ENCODE results near the gene CD36.

Gene CD36

DNA sequence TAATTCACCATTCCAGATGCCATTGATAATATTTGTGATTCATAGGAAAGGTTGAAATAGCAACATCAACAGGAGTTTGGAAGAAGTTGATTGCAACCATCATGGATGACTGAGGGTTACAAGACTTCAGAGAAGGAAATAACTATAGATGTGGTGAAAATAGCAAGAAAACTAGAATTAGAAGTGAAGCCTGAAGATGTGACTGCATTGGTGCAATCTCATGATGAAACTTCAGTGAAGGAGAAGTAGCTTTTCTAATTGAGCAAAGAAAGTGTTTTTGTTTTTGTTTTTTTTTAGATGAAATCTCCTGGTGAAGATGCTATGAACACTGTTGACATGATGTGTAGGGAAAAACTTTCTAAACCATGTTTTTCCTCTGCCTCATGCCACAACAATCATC lies 18.7 kb upstream of the CD36 start:
- TF ChIP-seq PAX5 (IDR thresholded peaks at IDR 0.05; ENCODE audit: insufficient read depth, low read length, severe bottlenecking): no peak
- DNase-seq (ENCODE audit: insufficient read length, low spot score) (no peak), FAIRE-seq (no peak)

GRCh38 chr7:80622541-80622940 lies 15.9 kb upstream of the CD36 start:
- DNase-seq (ENCODE audit: insufficient read length, low spot score) (no peak), FAIRE-seq (no peak)
- TF ChIP-seq PAX5 (IDR thresholded peaks at IDR 0.05; ENCODE audit: insufficient read depth, low read length, severe bottlenecking): no peak
- no peak for TF ChIP-seq POLR2AphosphoS5 (IDR thresholded peaks at IDR 0.05; ENCODE audit: low read depth, low read length)
- no peak for TF ChIP-seq POLR2A (IDR thresholded peaks at IDR 0.05; ENCODE audit: low read depth, low read length)
- TF ChIP-seq TAF1 (IDR thresholded peaks at IDR 0.05; ENCODE audit: low read depth, low read length): no peak
- TF ChIP-seq SPI1 (IDR thresholded peaks at IDR 0.05; ENCODE audit: low read depth, low read length): no peak
- no peak for TF ChIP-seq POU2F2 (IDR thresholded peaks at IDR 0.05; ENCODE audit: low read depth, low read length)

GRCh38 chr7:80623503-80624252 lies 14.8 kb upstream of the CD36 start:
- FAIRE-seq (no peak), DNase-seq (ENCODE audit: insufficient read length, low spot score) (no peak)
- no peak for TF ChIP-seq POLR2AphosphoS5 (IDR thresholded peaks at IDR 0.05; ENCODE audit: low read depth, low read length)
- no peak for TF ChIP-seq POLR2A (IDR thresholded peaks at IDR 0.05; ENCODE audit: low read depth, low read length)
- TF ChIP-seq TAF1 (IDR thresholded peaks at IDR 0.05; ENCODE audit: low read depth, low read length): no peak
- no peak for TF ChIP-seq POU2F2 (IDR thresholded peaks at IDR 0.05; ENCODE audit: low read depth, low read length)
- TF ChIP-seq PAX5 (IDR thresholded peaks at IDR 0.05; ENCODE audit: insufficient read depth, low read length, severe bottlenecking): no peak
- no peak for TF ChIP-seq SPI1 (IDR thresholded peaks at IDR 0.05; ENCODE audit: low read depth, low read length)

DNA sequence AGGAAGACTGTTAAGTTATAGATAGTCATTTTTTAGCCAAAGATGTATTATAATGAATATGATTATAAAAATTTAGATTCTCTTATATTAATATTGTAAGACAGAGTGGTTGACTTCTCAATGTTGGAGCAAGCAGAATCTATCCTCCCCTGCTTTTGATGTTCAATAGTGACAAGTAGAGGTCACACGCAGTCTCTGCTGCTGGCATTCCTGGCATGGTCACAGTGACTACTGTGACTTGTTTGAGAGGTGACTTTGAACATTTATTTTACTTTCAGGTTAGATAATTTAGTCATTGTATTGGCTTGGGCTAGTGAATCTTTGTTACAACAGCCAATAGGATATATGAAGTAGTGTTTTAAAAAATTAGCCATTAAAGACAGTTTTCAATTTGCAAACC lies 13.7 kb upstream of the CD36 start:
- TF ChIP-seq PAX5 (IDR thresholded peaks at IDR 0.05; ENCODE audit: insufficient read depth, low read length, severe bottlenecking): no peak
- DNase-seq (ENCODE audit: insufficient read length, low spot score) (no peak), FAIRE-seq (no peak)

- no peak for FAIRE-seq
- no peak for DNase-seq (ENCODE audit: insufficient read length, low spot score)
- TF ChIP-seq POLR2A (IDR thresholded peaks at IDR 0.05; ENCODE audit: low read depth, low read length) (no peak), SPI1 (IDR thresholded peaks at IDR 0.05; ENCODE audit: low read depth, low read length) (no peak), TAF1 (IDR thresholded peaks at IDR 0.05; ENCODE audit: low read depth, low read length) (no peak), POU2F2 (IDR thresholded peaks at IDR 0.05; ENCODE audit: low read depth, low read length) (no peak), PAX5 (IDR thresholded peaks at IDR 0.05; ENCODE audit: insufficient read depth, low read length, severe bottlenecking) (no peak), POLR2AphosphoS5 (IDR thresholded peaks at IDR 0.05; ENCODE audit: low read depth, low read length) (no peak)
These were observed 9.4 kb upstream of the CD36 start for GRCh38 chr7:80629023-80629422.

GRCh38 chr7:80630608-80631405 lies 7.6 kb upstream of the CD36 start:
- FAIRE-seq (no peak), DNase-seq (ENCODE audit: insufficient read length, low spot score) (no peak)
- no peak for TF ChIP-seq POU2F2 (IDR thresholded peaks at IDR 0.05; ENCODE audit: low read depth, low read length)
- TF ChIP-seq TAF1 (IDR thresholded peaks at IDR 0.05; ENCODE audit: low read depth, low read length): no peak
- no peak for TF ChIP-seq POLR2A (IDR thresholded peaks at IDR 0.05; ENCODE audit: low read depth, low read length)
- no peak for TF ChIP-seq PAX5 (IDR thresholded peaks at IDR 0.05; ENCODE audit: insufficient read depth, low read length, severe bottlenecking)

DNA sequence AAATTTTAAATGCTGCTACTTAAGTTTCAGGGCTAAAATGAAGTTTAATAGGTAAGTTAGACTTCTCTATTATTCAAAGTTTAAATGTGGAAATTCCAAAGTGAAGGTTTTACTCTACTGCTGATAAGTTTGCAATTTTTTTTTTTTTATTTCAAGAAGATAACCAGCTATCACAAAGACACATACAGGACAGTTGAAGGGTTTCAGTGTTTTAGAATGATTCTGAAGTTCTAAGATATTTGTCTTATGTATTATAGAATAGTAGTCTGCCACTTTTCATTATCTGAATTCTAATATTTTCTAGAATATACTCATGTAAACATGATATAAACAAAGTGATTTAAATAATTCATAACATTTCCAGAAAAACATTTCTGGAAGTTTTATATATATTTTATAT lies 7.0 kb upstream of the CD36 start:
- TF ChIP-seq POU2F2 (IDR thresholded peaks at IDR 0.05; ENCODE audit: low read depth, low read length) (no peak), POLR2AphosphoS5 (IDR thresholded peaks at IDR 0.05; ENCODE audit: low read depth, low read length) (no peak), POLR2A (IDR thresholded peaks at IDR 0.05; ENCODE audit: low read depth, low read length) (no peak), PAX5 (IDR thresholded peaks at IDR 0.05; ENCODE audit: insufficient read depth, low read length, severe bottlenecking) (no peak), SPI1 (IDR thresholded peaks at IDR 0.05; ENCODE audit: low read depth, low read length) (no peak), TAF1 (IDR thresholded peaks at IDR 0.05; ENCODE audit: low read depth, low read length) (no peak)
- no peak for FAIRE-seq

GRCh38 chr7:80632139-80632538 lies 6.3 kb upstream of the CD36 start:
- TF ChIP-seq POU2F2 (IDR thresholded peaks at IDR 0.05; ENCODE audit: low read depth, low read length) (no peak), POLR2AphosphoS5 (IDR thresholded peaks at IDR 0.05; ENCODE audit: low read depth, low read length) (no peak), TAF1 (IDR thresholded peaks at IDR 0.05; ENCODE audit: low read depth, low read length) (no peak), PAX5 (IDR thresholded peaks at IDR 0.05; ENCODE audit: insufficient read depth, low read length, severe bottlenecking) (no peak), SPI1 (IDR thresholded peaks at IDR 0.05; ENCODE audit: low read depth, low read length) (0 out of 2 replicates have a peak, but pooled peaks have one; percentile 3), POLR2A (IDR thresholded peaks at IDR 0.05; ENCODE audit: low read depth, low read length) (no peak)
- no peak for DNase-seq (ENCODE audit: insufficient read length, low spot score)
- FAIRE-seq: no peak

More for the DNA sequence above, 7.0 kb upstream of the CD36 start:
- DNase-seq (ENCODE audit: insufficient read length, low spot score): no peak

DNA sequence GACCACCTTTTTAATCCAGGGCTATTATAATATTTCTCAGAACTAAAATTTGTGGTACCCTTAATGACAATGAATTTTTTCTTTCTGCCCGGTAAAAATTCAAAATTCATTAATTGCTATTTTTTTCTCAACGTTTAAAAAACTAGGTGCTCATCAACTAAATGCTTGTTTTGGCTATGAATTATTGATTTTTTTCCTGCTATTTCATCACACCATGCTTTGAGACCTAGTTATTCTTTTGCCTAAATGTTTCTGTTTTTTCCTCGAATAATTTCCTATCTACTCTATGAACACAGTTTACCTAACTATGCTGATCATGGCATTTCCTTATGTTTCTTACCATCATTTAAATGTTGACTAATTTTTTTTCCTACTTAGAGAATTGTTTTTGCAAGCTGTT lies 5.6 kb upstream of the CD36 start:
- TF ChIP-seq SPI1 (IDR thresholded peaks at IDR 0.05; ENCODE audit: low read depth, low read length): no peak
- no peak for TF ChIP-seq PAX5 (IDR thresholded peaks at IDR 0.05; ENCODE audit: insufficient read depth, low read length, severe bottlenecking)
- no peak for TF ChIP-seq TAF1 (IDR thresholded peaks at IDR 0.05; ENCODE audit: low read depth, low read length)
- no peak for TF ChIP-seq POLR2AphosphoS5 (IDR thresholded peaks at IDR 0.05; ENCODE audit: low read depth, low read length)
- no peak for TF ChIP-seq POU2F2 (IDR thresholded peaks at IDR 0.05; ENCODE audit: low read depth, low read length)
- no peak for TF ChIP-seq POLR2A (IDR thresholded peaks at IDR 0.05; ENCODE audit: low read depth, low read length)
- FAIRE-seq (no peak), DNase-seq (ENCODE audit: insufficient read length, low spot score) (no peak)

- DNase-seq (ENCODE audit: insufficient read length, low spot score): no peak
- FAIRE-seq: no peak
- no peak for TF ChIP-seq POLR2AphosphoS5 (IDR thresholded peaks at IDR 0.05; ENCODE audit: low read depth, low read length)
- no peak for TF ChIP-seq SPI1 (IDR thresholded peaks at IDR 0.05; ENCODE audit: low read depth, low read length)
- no peak for TF ChIP-seq PAX5 (IDR thresholded peaks at IDR 0.05; ENCODE audit: insufficient read depth, low read length, severe bottlenecking)
- no peak for TF ChIP-seq POU2F2 (IDR thresholded peaks at IDR 0.05; ENCODE audit: low read depth, low read length)
- no peak for TF ChIP-seq POLR2A (IDR thresholded peaks at IDR 0.05; ENCODE audit: low read depth, low read length)
- no peak for TF ChIP-seq TAF1 (IDR thresholded peaks at IDR 0.05; ENCODE audit: low read depth, low read length)
These were observed 3.9 kb upstream of the CD36 start for GRCh38 chr7:80634505-80634904.

Measured in GM12891 (cell line).